IMR-90 (cell line): Measurements from ENCODE around the gene JADE3.

Experiments
- BHLHE40 ChIP-seq: fragments of 150-350 bp; IDR thresholded peaks from 2 replicates; pipeline ENCODE4 v1.6.1; 2016; ENCODE audit warnings: mild to moderate bottlenecking, low read depth, low read length
- CEBPB ChIP-seq: IDR thresholded peaks from 2 replicates; pipeline ENCODE4 v1.6.1; 2012; ENCODE audit warnings: low read depth, low read length, improper control_type of control experiment
- CHD1 ChIP-seq: IDR thresholded peaks from 2 replicates; pipeline ENCODE4 v1.6.1; 2012; ENCODE audit warnings: low read depth, low read length, improper control_type of control experiment
- CTCF ChIP-seq: conservative IDR thresholded peaks from 2 replicates; pipeline ENCODE4 v1.5.1; 2012; ENCODE audit warnings: mild to moderate bottlenecking, low read depth, low read length, improper control_type of control experiment
- MXI1 ChIP-seq: IDR thresholded peaks from 2 replicates; pipeline ENCODE4 v1.6.1; 2012; ENCODE audit warnings: low read depth, mild to moderate bottlenecking, low read length, moderate library complexity, borderline replicate concordance
- POLR2A ChIP-seq: IDR thresholded peaks from 2 replicates; pipeline ENCODE4 v1.6.1; 2012; ENCODE audit warnings: mild to moderate bottlenecking, low read depth, low read length
- RAD21 ChIP-seq: IDR thresholded peaks from 2 replicates; pipeline ENCODE4 v1.6.1; 2012; ENCODE audit warnings: low read length, improper control_type of control experiment
- RCOR1 ChIP-seq: IDR thresholded peaks from 2 replicates; pipeline ENCODE4 v1.6.1; 2012; ENCODE audit warnings: mild to moderate bottlenecking, low read length, improper control_type of control experiment; ENCODE audit not compliant: insufficient replicate concordance
- RFX5 ChIP-seq: IDR thresholded peaks from 2 replicates; pipeline ENCODE4 v1.8.0; 2012; ENCODE audit warnings: low read depth, mild to moderate bottlenecking, low read length, moderate library complexity
- SMC3 ChIP-seq: fragments of 150-350 bp; IDR thresholded peaks from 2 replicates; pipeline ENCODE4 v1.6.1; 2016; ENCODE audit warnings: low read depth, mild to moderate bottlenecking, antibody characterized with exemption, low read length, moderate library complexity
- USF2 ChIP-seq: fragments of 150-350 bp; IDR thresholded peaks from 2 replicates; pipeline ENCODE4 v1.6.1; 2017; ENCODE audit warnings: mild to moderate bottlenecking, antibody characterized with exemption, low read length, low read depth

- TF ChIP-seq CTCF (no peak), CEBPB (no peak), POLR2A (no peak), RAD21 (no peak), MXI1 (no peak), BHLHE40 (no peak), CHD1 (no peak), RFX5 (no peak), SMC3 (no peak), USF2 (no peak), RCOR1 (no peak)
Measured at GRCh38 chrX:46916273-46916672, 4.1 kb downstream of the JADE3 start.
